Endometrial microvascular endothelial cells (primary cell): ENCODE measurements around the gene ATXN1. TPM values are rescaled to one million over a fixed set of nuclear protein-coding genes. Genes with fewer than 3 reads are reported as not detected.

Source experiments
- in situ Hi-C: cut with HindIII; loops from 2 replicates; pipeline ENCODE4 v1.10.0; 2017; ENCODE audit warnings: low sequenced_read_pairs, low pct_unique_long_range_greater_than_20kb; ENCODE audit errors: inconsistent ontology term
- total RNA-seq: library from RNA; depleted of rRNA; stranded (reverse); fragments of >200 nt; gene quantifications from one replicate; pipeline ENCODE4 v1.2.3, GENCODE V29; 2015; ENCODE audit errors: inconsistent ontology term

Gene ATXN1
- total RNA-seq, 1 donor from 2014 or later: 8.1 TPM

DNA sequence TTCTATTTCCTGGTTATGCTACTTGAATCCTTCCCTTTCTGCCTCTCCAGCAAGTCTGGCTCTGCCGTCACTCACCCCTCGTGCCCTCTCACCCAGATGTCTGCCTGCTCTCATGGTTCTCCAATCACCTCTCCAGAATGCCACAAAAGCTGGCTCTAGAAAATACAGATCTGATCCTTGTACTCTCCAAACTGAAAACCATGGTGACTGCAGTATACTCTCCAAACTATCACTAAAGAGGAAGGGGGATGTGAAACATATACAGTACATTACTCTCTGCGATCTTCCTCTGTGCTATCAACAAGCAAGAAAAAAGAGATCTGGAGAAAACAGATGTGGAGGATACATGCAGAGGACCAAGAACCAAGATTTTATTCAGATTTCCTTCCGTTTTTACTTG is 91.1 kb downstream of the ATXN1 start:
- in situ Hi-C loops: no loop called here

DNA sequence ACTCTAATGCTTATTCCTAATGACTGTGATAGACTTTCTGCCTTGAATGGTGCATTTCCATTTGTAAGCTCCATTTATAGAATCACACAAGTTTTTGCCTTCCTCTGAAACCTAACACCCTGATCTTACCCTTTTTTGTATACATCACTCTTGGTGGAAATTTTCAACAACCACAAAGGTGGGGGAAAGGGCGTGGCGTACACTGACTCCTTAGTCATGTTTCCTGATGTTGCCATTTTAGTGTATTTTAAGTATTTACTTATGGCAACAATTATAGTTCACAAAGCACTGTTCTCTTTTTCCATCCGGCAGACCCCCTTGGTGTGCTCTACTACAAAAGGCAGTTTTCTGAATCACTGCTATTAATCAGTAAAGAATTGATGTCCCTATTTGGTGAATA is 92.0 kb downstream of the ATXN1 start:
- in situ Hi-C loops: no loop called here

DNA sequence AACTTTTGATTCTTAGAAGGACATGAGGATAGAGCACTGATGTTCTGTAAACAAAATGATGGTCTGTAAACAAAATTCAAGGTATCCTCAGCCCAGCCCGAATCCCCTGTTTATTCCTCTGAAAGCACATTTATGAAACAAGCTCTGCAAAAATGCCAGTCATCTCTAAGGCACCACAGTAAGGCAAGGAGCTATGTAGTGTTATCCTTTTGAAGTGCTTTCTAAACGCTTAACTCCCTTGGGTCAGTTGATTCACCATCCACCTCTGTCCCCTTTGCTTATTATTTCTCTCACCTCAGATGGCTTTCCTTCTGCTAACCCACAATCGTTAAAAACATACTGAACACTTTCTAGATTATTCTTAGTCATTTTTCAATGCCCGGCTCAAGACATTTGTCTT is 93.8 kb downstream of the ATXN1 start:
- in situ Hi-C loops: no loop called here

DNA sequence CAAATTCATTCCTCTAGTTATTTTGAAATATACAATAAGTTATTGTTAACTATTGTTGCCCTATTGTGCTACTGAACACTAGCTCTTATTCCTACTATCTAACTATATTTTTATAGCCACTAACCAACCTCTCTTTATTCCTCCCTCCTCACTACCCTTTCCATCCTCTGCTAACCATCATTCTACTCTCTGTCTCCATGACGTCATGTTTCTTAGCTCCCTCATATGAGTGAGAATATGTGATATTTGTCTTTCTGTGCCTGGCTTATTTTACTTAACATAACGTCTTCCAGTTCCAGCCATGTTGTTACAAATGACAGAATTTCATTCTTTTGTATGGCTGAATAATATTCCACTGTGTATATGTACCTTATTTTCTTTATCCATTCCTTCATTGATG is 95.3 kb downstream of the ATXN1 start:
- in situ Hi-C loops: no loop called here

DNA sequence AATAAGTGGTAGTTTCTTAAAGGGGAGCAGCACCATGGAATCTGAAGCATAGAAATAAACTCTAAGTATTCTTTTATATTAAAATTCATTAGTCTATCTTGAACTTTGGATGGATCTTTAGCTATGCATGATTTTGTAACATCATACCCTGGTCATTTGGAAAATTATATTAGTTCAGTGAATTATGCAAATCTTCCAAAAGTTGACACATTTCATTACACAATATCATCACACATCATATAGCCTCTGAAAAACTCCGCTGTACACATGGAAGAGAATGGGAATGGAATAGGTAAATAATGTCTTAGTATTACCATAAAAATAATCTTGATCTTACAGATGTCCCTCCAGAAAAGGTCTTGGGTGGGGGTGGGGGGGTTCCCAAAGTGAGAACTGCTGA is 96.1 kb downstream of the ATXN1 start:
- in situ Hi-C loops: no loop called here

DNA sequence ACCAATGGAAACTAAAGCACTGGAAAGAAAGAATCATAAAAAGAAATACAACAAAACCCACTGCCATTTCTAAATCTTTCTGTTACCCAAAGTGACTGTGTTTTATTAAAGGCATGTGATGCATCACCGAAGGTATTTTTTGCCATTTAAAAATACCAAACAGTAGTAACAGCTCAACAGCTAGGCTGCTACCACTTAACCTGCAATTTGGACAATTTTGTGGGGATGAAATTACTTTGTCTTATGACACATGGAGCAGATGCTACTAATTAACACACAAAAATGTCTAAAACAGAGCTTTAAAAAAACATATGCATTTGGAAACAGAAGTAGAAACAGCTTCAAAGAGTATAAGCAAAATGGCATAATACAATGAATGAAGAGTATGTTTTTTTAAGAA is 97.4 kb downstream of the ATXN1 start:
- in situ Hi-C loops: no loop called here

DNA sequence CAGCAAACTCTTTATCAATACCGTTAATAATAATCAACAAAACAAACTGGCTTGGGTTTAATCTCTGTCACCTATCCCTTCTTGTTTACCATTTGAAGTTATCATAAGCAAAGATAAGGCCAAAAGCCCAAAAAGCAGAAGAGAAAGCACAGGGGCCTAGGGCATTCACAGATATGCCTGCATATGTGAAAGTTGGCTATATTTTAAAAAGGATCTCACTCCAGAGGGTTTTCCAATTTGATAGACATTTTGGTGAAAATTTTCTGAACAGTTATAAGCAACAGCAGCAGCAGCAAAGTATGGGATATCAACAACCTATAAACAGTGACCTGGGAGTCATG is 101.1 kb downstream of the ATXN1 start:
- in situ Hi-C loops: no loop called here

DNA sequence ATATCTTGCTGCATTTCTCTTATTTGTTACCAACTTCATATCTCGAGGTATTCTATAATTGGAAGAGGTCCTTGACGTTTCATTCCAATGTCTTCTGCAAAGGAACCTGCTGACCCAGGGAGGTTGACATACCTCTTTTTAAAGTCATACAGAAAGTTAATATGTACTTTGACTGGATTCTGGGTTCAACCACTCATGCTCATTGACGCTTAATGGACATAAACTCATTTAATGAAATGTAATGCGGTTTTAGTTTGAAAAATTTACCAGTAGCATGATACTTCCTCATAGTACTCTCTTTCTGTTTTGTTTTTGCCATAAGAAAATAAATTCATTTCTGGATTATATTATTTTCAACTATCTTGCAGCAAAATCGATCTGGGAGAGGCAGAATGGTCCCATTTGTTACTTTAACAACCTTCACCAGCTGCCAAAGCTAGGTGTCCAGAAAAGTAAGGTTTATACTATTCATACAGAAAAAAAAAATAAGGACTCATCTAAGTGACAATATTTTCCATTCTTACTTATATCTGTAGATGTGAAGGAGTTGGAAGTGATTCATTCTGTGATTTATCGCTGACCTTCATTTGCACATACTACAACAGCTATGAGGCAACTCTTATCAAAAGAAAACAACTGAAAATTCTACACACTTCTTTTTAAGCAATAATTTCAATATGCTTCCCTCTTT is 101.6 kb downstream of the ATXN1 start:
- in situ Hi-C loops: no loop called here

DNA sequence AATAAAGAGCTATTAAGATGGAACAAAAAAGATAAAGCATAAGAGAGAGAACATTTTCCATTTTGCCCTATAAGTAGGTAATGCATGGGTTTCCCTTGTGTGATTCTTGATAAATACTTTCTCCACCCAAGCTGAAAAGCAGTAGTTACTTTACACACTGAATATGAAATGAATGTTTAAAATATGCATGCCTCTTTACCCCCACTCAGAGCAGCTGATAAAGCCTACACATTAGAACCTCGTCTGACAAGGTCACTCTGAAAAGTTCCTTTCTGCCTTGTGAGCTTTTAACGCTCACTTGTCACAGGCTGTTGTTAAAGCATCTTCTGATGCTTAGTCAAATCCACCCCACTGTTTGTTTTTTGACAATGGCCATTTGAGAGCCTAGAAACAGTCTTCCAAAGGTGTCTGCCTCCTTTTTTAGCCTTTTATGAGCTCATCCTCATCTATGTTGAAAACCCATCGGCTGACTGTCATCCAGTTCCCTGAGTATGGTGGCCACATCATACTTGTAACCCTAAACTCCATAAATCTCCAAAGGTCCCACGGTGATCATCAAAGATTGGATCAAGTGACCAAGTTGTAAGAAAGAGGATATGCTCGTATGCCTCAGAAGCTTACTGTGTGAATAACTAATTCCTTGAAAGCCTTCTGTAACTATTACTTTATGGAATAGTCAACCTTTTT is 102.8 kb downstream of the ATXN1 start:
- in situ Hi-C loops: no loop called here

DNA sequence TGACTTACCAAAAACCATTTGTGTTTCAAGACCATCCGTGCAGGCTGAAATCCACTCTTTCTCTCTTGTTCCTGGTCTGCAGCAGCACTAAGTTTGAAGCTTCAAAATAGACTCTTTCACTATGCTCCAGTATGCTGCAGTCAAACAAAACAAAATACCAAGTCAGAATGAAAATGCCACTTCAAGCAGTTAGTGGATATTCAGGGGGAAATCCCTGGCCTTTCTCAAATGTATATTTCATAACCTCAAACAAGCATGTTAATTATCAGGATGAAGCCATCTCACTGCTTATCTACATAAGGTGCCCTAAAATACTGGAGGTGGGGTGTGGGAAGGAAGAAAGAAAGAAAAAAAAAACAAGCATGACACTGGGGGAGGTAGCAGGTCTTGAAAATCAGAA is 103.5 kb downstream of the ATXN1 start:
- in situ Hi-C loops: no loop called here

DNA sequence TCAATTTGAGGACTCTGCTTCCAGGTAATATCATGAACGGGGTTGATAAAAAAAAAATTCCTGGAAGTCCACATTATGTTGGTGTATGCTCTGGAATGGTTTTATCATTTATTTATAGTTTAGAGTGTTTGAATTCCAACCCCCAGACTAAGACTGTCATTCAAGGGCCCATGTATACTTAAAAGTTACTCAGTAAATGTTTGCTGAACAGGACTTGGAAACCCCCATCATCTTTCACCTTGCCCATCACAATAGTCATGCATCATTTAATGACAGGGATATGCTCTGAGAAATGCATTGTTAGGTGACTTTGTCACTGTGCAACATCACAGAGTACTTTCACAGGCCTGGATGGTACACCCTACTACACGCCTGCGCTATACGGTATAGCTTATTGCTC is 104.8 kb downstream of the ATXN1 start:
- in situ Hi-C loops: no loop called here

DNA sequence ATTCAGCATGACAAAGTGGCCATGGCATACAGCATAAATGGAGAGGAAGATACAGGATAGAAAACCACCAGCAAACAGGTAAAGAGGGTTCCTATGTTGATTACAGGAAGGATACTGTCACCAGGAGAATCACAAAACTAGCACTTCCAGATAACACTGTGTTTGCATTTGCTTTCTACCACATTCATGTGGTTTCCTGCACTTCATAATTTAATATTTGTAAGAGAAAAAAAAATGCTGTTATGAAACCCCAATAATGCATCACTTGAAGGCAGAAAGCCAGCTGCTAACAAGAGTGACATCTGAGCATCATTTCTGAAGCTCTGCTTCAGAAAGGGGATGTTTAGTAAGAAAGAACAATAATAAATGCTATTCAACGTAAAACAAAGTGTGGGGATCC is 106.6 kb downstream of the ATXN1 start:
- in situ Hi-C loops: no loop called here

DNA sequence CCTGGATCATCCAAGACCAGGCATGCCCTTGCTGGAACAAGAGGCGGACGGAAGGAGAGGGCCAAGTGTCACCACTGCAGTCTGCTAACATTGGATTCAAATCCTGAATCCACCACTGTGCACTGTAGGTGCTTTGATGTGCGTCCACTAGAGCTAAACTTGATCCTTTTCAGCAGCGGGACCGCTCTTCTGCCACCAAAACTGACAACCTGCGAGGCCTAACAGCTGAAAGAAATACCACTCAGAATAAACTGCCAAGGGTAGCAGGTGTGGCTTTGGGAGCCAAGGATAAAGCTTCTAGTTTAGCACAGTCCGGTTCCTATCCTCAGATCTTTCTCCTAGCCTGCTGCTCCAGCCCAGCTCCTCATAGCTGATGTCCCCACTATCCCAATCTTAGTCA is 108.0 kb downstream of the ATXN1 start:
- in situ Hi-C loops: no loop called here

DNA sequence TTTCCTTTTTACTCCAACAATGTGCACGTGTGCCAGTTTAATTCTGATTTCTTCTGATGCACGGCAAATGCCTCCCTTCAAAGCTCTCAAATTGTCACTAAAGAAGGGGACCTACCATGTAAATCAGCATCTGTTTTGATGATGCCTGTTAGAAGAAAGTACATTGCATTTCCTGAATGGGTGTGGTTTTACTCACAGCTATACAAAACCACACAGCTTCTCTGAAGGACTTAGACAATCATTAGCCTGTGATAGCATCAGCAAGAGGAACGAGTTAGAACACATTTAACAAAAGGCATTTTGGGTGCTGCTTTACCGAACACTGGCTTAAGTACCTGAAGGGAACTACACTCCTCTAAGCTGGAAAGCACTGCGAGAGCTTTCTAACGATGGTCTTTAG is 109.4 kb downstream of the ATXN1 start:
- in situ Hi-C loops: no loop called here

DNA sequence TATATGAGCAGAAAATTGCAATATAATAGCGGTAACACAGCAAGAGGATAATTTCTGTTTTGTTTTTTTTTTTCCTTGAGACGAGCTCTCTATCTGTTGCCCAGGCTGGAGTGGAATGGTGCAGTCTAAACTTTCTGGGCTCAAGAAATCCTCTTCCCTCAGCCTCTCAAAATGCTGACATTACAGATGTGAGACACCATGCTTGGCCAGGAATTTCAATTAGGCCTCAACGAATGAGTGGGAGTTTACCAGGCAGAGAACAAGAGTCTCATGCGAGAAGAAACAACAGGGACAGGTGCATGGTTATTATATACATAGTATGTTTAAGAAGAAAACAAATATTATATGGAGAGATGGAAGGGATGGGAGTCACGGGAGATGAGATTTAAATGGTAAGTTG is 111.4 kb downstream of the ATXN1 start:
- in situ Hi-C loops: no loop called here

DNA sequence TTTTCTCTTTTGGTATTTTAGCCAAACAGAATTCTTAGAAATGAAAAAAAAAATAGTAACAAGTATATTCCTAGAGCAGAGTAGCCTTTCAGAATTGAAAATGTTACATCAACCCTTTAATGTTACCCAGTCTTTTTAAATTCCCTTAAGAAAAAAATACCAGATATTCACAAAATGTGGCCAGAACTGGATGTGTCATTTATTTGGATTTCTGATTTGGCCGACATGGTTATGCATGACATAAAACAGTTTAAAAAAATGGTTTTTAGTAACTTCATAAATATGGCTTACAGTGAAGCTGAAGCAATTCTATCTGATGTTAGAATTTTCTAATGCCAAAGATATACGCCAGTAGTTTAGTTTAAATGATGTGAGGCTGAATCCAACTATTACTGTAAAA is 112.0 kb downstream of the ATXN1 start:
- in situ Hi-C loops: no loop called here

DNA sequence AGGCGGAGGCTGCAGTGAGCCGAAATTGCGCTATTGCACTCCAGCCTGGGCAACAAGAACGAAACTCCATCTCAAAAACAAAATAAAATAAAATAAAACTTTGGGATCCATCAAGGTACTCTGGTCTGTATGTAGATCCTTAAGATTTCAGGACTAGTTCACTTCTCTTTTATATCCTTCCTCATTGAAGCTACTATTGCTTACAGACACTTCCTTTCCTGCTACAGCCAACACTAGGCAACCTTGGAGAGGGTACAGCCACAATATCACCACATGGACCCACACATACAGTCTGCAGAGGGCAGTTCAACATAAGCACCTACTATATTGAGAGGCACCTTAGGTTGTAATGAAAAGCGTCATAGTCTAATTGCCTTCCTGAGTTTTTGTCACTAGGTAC is 113.3 kb downstream of the ATXN1 start:
- in situ Hi-C loops: no loop called here

DNA sequence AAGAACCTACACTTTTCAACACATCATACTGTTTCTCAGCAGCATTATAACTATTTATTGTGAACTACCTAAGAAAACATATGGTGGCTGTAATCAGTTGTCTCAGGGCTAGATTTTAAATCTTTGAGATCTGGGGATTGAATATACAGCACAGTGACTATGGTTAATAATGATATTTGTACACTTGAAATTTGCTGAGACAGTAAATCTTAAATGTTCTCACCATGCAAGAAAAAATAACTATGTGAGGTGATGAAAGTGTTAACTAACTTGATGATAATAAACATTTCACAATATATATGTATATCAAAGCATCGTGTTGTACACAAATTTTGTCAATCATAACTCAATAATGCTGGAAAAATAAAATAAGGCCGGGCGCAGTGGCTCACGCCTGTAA is 113.8 kb downstream of the ATXN1 start:
- in situ Hi-C loops: no loop called here

DNA sequence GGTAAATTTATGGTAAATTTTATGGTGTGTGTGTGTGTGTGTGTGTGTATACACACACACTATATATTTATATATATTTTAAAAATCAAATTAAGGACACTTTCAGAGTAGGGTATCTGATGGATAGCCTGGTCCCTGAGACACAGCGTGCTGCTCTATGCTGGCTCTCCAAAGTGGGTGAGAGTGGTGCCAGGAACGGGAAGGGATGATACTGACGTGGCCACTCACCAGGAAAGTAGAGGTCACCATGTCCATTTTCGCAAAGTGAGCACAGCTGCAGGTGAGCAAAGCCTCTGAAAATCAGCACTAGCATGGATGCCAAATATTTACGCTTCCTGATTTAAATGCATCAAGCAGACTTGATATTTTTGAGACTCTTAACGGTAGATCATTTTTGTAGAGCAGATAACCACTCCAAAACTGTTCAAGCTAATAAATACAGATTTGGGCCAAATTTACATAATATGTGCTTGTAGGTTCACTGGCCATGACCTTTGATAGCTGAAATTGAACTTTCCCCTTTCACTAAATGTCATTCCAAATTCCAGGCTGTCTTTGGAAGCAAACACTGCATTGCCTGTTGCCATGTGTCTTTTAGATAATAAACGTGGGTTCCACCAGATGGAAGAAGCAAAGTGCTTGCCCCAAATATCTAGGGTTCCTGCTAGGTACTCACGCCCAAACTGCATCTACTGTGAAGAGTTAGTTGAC is 116.6 kb downstream of the ATXN1 start:
- in situ Hi-C loops: no loop called here

DNA sequence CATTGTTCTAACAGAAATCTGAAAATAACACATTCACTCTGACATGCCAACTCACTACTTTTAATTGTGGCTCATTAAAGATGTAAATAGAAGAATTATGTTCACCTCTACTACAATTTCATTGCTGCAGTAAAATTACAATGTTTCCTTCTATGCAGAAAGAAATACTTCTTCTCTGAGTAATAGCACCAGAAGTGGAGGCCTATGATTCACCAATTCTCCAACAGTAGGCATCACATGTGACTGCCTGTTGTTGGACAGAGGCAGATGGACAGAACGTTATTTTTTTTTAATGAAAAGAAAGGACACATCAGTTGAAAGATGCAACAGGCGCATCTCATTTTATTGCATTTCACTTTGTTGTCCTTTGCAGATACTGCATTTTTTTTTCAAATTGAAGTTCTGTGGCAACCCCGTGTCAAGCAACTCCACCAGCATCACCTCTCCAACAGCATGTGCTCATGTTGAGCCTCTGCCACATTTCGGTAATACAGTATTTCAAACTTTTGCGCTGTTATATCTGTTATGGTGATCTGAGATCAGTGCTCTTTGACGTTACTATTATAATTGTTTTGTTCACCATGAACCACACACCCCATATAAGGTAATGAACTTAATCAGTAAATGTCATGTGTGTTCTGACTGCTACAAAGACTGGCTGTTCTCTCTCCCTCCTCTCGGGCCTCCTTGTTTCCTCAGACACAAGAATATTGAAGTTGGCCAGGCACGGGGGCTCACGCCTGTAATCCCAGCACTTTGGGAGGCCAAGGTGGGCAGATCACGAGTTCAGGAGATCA is 121.4 kb downstream of the ATXN1 start:
- in situ Hi-C loops: no loop called here
